Measurements from ENCODE around the gene CCR7.

DNA sequence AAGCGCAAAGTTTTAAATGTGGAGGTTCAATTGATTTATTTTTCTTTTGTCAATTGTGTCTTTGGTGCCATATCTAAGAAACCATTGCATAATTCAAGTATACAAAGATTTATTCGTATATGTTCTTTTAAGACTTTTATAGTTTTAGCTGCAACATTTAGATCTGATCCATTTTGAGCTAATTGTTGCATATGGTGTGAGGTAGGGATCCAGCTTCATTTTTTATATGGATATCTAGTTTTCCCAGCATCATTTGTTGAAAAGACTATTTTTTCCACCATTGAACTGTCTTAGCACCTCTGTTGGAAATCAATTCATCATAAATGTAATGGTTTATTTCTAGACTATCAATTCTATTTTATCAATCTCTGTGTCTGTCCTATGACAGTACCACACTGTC, 2.1 kb upstream of the CCR7 start:
- TF ChIP-seq, protein P1, sequence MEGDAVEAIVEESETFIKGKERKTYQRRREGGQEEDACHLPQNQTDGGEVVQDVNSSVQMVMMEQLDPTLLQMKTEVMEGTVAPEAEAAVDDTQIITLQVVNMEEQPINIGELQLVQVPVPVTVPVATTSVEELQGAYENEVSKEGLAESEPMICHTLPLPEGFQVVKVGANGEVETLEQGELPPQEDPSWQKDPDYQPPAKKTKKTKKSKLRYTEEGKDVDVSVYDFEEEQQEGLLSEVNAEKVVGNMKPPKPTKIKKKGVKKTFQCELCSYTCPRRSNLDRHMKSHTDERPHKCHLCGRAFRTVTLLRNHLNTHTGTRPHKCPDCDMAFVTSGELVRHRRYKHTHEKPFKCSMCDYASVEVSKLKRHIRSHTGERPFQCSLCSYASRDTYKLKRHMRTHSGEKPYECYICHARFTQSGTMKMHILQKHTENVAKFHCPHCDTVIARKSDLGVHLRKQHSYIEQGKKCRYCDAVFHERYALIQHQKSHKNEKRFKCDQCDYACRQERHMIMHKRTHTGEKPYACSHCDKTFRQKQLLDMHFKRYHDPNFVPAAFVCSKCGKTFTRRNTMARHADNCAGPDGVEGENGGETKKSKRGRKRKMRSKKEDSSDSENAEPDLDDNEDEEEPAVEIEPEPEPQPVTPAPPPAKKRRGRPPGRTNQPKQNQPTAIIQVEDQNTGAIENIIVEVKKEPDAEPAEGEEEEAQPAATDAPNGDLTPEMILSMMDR (IDR thresholded peaks at IDR 0.05), result no peak
- no peak for TF ChIP-seq POLR2AphosphoS5 (IDR thresholded peaks at IDR 0.05)
- TF ChIP-seq EP300 (IDR thresholded peaks at IDR 0.05), result no peak
- TF ChIP-seq POLR2A (IDR thresholded peaks at IDR 0.05), result no peak

All from suprapubic skin (tissue), 4 donors.